ENCODE results near the gene PPP3CA.

Gene PPP3CA

GRCh38 chr4:101292214-101292613 is 55.1 kb downstream of the PPP3CA start:
- no peak for TF ChIP-seq CTCF (IDR thresholded peaks at IDR 0.05; ENCODE audit: poor library complexity, severe bottlenecking)
- no peak overlapping the region for H3K27ac ChIP-seq (ENCODE audit: poor library complexity, severe bottlenecking)
- H3K27me3 ChIP-seq (ENCODE audit: insufficient read depth, poor library complexity, severe bottlenecking) = no peaks in the 10 kb centered on the region
- DNase-seq (ENCODE audit: low spot score) = no peak
- no peak for ATAC-seq (ENCODE audit: low read depth)
- H3K4me1 ChIP-seq (ENCODE audit: insufficient read depth, poor library complexity, severe bottlenecking) = no peaks in the 10 kb centered on the region
- H3K36me3 ChIP-seq (ENCODE audit: low read depth) = peaks cover 3% of the 10 kb centered on the region; the same call in 1 of the 2 replicates
- no peaks in the 10 kb centered on the region for H3K9me3 ChIP-seq (ENCODE audit: severe bottlenecking)
- H3K4me3 ChIP-seq (ENCODE audit: severe bottlenecking) = no peak overlapping the region

GRCh38 chr4:101291198-101291597 is 56.1 kb downstream of the PPP3CA start:
- DNase-seq (ENCODE audit: low spot score) = no peak
- no peaks in the 10 kb centered on the region for H3K4me1 ChIP-seq (ENCODE audit: insufficient read depth, poor library complexity, severe bottlenecking)
- ATAC-seq (ENCODE audit: low read depth) = no peak

GRCh38 chr4:101290654-101291053 is 56.7 kb downstream of the PPP3CA start:
- ATAC-seq (ENCODE audit: low read depth) = no peak
- no peak overlapping the region for H3K27ac ChIP-seq (ENCODE audit: poor library complexity, severe bottlenecking)
- TF ChIP-seq CTCF (IDR thresholded peaks at IDR 0.05; ENCODE audit: poor library complexity, severe bottlenecking) = no peak

More at GRCh38 chr4:101291198-101291597, 56.1 kb downstream of the PPP3CA start:
- Histone ChIP-seq H3K9me3 (ENCODE audit: severe bottlenecking) (no peaks in the 10 kb centered on the region), H3K27me3 (ENCODE audit: insufficient read depth, poor library complexity, severe bottlenecking) (no peaks in the 10 kb centered on the region), H3K36me3 (ENCODE audit: low read depth) (peaks cover 3% of the 10 kb centered on the region; the same call in 1 of the 2 replicates), H3K4me3 (ENCODE audit: severe bottlenecking) (no peak overlapping the region), H3K27ac (ENCODE audit: poor library complexity, severe bottlenecking) (no peak overlapping the region)
- no peak for TF ChIP-seq CTCF (IDR thresholded peaks at IDR 0.05; ENCODE audit: poor library complexity, severe bottlenecking)

GRCh38 chr4:101289306-101289705 is 58.0 kb downstream of the PPP3CA start:
- no peak for ATAC-seq (ENCODE audit: low read depth)
- no peak overlapping the region for H3K27ac ChIP-seq (ENCODE audit: poor library complexity, severe bottlenecking)
- no peaks in the 10 kb centered on the region; the same call in 1 of the 2 replicates for H3K36me3 ChIP-seq (ENCODE audit: low read depth)
- no peaks in the 10 kb centered on the region for H3K9me3 ChIP-seq (ENCODE audit: severe bottlenecking)
- DNase-seq (ENCODE audit: low spot score) = no peak
- H3K27me3 ChIP-seq (ENCODE audit: insufficient read depth, poor library complexity, severe bottlenecking) = no peaks in the 10 kb centered on the region
- no peak for TF ChIP-seq CTCF (IDR thresholded peaks at IDR 0.05; ENCODE audit: poor library complexity, severe bottlenecking)
- peaks cover 13% of the 10 kb centered on the region for H3K4me1 ChIP-seq (ENCODE audit: insufficient read depth, poor library complexity, severe bottlenecking)
- no peak overlapping the region for H3K4me3 ChIP-seq (ENCODE audit: severe bottlenecking)

More at GRCh38 chr4:101290654-101291053, 56.7 kb downstream of the PPP3CA start:
- Histone ChIP-seq H3K4me1 (ENCODE audit: insufficient read depth, poor library complexity, severe bottlenecking) (peaks cover 2% of the 10 kb centered on the region), H3K27me3 (ENCODE audit: insufficient read depth, poor library complexity, severe bottlenecking) (no peaks in the 10 kb centered on the region), H3K4me3 (ENCODE audit: severe bottlenecking) (no peak overlapping the region), H3K9me3 (ENCODE audit: severe bottlenecking) (no peaks in the 10 kb centered on the region), H3K36me3 (ENCODE audit: low read depth) (no peaks in the 10 kb centered on the region; the same call in 1 of the 2 replicates)
- DNase-seq (ENCODE audit: low spot score) = no peak

GRCh38 chr4:101288365-101289145 is 58.8 kb downstream of the PPP3CA start:
- H3K27ac ChIP-seq (ENCODE audit: poor library complexity, severe bottlenecking) = no peak overlapping the region
- ATAC-seq (ENCODE audit: low read depth) (no peak), DNase-seq (ENCODE audit: low spot score) (no peak)
- H3K36me3 ChIP-seq (ENCODE audit: low read depth) = no peaks in the 10 kb centered on the region; the same call in 1 of the 2 replicates
- no peak for TF ChIP-seq CTCF (IDR thresholded peaks at IDR 0.05; ENCODE audit: poor library complexity, severe bottlenecking)
- H3K4me1 ChIP-seq (ENCODE audit: insufficient read depth, poor library complexity, severe bottlenecking) = peaks cover 13% of the 10 kb centered on the region
- no peaks in the 10 kb centered on the region for H3K27me3 ChIP-seq (ENCODE audit: insufficient read depth, poor library complexity, severe bottlenecking)
- no peaks in the 10 kb centered on the region for H3K9me3 ChIP-seq (ENCODE audit: severe bottlenecking)
- no peak overlapping the region for H3K4me3 ChIP-seq (ENCODE audit: severe bottlenecking)

All from RWPE2 (cell line).